HCT116 (cell line): Measurements from ENCODE around the gene ISX.

Experiments used
- CTCF ChIP-seq, 3 experiments: fragments of 200-600 bp in 1 of 3; sonication (generic) in 1 of 3; IDR thresholded peaks in 2 of 3; conservative IDR thresholded peaks in 1 of 3; 2 replicates each; pipeline ENCODE4 v1.5.1; 2012 to 2017; ENCODE audit warnings: low read depth in 2 of 3, low read length in 2 of 3, antibody characterized with exemption in 1 of 3, borderline replicate concordance in 1 of 3, control low read depth in 1 of 3, mild to moderate bottlenecking in 1 of 3, mixed read lengths in 1 of 3, mixed run types in 1 of 3, moderate library complexity in 1 of 3; ENCODE audit not compliant: insufficient read depth in 1 of 3
- EGR1 ChIP-seq: IDR thresholded peaks from 2 replicates; pipeline ENCODE4 v1.6.1; 2012; ENCODE audit warnings: low read depth
- EZH2 ChIP-seq: fragments of 200-600 bp; sonication (generic); IDR thresholded peaks from 2 replicates; pipeline ENCODE4 v1.6.1; 2017; ENCODE audit warnings: antibody characterized with exemption, mixed run types
- POLR2A ChIP-seq: IDR thresholded peaks from 2 replicates; pipeline ENCODE4 v1.7.0; 2011; ENCODE audit warnings: borderline replicate concordance; ENCODE audit not compliant: insufficient read depth, insufficient read length; ENCODE audit errors: extremely low read depth
- POLR2AphosphoS5 ChIP-seq: IDR thresholded peaks from 2 replicates; pipeline ENCODE4 v1.6.1; 2011; ENCODE audit warnings: mild to moderate bottlenecking, low read depth, low read length, moderate library complexity
- ZFX ChIP-seq: fragments of 450-650 bp; IDR thresholded peaks from 2 replicates; pipeline ENCODE4 v1.6.1; 2017
- TF ChIP-seq, protein P1 (sequence below): IDR thresholded peaks from 2 replicates; pipeline ENCODE4 v1.6.1; 2011; ENCODE audit warnings: mild to moderate bottlenecking, low read length, moderate library complexity; ENCODE audit not compliant: insufficient replicate concordance; ENCODE audit errors: extremely low read depth
- TF ChIP-seq, protein P2 (sequence below): IDR thresholded peaks from 2 replicates; pipeline ENCODE4 v1.6.1; 2012; ENCODE audit warnings: low read depth

DNA sequence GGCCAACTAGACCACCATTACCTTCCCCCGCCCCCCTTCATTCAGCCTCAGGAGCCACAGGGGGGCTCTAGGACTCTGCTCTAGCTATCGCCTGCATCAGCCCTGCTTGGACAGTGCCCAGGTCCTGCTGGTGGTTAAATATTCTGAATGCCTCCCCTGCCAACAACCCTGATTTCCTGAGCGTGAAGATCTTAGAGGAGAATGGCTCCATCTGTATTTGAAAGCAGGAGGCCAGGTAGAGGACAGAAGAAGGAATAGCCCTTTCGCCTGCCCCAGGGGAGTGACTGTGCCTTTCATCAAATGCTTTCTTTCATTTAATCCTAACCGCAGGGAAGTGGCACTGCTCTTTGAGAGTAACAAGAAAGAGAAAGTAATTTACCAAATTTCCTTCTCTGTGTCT, 69.2 kb downstream of the ISX start:
- TF ChIP-seq POLR2A (no peak), EGR1 (no peak), CTCF (IDR thresholded peaks at IDR 0.05 in 2 of 3, conservative IDR thresholded peaks at IDR 0.05 in 1 of 3; ENCODE audit: borderline replicate concordance in 1 of 3, insufficient read depth in 1 of 3, low read depth in 2 of 3, low read length in 2 of 3) (no peak), POLR2AphosphoS5 (no peak), EZH2 (no peak), ZFX (no peak)
- TF ChIP-seq, protein P1, sequence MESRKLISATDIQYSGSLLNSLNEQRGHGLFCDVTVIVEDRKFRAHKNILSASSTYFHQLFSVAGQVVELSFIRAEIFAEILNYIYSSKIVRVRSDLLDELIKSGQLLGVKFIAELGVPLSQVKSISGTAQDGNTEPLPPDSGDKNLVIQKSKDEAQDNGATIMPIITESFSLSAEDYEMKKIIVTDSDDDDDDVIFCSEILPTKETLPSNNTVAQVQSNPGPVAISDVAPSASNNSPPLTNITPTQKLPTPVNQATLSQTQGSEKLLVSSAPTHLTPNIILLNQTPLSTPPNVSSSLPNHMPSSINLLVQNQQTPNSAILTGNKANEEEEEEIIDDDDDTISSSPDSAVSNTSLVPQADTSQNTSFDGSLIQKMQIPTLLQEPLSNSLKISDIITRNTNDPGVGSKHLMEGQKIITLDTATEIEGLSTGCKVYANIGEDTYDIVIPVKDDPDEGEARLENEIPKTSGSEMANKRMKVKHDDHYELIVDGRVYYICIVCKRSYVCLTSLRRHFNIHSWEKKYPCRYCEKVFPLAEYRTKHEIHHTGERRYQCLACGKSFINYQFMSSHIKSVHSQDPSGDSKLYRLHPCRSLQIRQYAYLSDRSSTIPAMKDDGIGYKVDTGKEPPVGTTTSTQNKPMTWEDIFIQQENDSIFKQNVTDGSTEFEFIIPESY, result no peak
- TF ChIP-seq, protein P2, sequence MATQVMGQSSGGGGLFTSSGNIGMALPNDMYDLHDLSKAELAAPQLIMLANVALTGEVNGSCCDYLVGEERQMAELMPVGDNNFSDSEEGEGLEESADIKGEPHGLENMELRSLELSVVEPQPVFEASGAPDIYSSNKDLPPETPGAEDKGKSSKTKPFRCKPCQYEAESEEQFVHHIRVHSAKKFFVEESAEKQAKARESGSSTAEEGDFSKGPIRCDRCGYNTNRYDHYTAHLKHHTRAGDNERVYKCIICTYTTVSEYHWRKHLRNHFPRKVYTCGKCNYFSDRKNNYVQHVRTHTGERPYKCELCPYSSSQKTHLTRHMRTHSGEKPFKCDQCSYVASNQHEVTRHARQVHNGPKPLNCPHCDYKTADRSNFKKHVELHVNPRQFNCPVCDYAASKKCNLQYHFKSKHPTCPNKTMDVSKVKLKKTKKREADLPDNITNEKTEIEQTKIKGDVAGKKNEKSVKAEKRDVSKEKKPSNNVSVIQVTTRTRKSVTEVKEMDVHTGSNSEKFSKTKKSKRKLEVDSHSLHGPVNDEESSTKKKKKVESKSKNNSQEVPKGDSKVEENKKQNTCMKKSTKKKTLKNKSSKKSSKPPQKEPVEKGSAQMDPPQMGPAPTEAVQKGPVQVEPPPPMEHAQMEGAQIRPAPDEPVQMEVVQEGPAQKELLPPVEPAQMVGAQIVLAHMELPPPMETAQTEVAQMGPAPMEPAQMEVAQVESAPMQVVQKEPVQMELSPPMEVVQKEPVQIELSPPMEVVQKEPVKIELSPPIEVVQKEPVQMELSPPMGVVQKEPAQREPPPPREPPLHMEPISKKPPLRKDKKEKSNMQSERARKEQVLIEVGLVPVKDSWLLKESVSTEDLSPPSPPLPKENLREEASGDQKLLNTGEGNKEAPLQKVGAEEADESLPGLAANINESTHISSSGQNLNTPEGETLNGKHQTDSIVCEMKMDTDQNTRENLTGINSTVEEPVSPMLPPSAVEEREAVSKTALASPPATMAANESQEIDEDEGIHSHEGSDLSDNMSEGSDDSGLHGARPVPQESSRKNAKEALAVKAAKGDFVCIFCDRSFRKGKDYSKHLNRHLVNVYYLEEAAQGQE, result no peak
